Panc1 (cell line): ENCODE data around the gene CREB5. TPM values are rescaled to one million over a fixed set of nuclear protein-coding genes. Genes with fewer than 3 reads are reported as not detected.

ENCODE experiments used
- ATAC-seq: fragments of 200-7000 bp; cut with Tn5 transposase; 2 replicates; pipeline ENCODE4 v1.9.1; 2020; ENCODE audit warnings: mild to moderate bottlenecking, moderate library complexity
- BruUV-seq: library from RNA; stranded (reverse); fragments of 400-500 nt; replicated peaks from 2 replicates; lab custom pipeline; 2021; lab: Mats Ljungman, UMichigan
- CTCF ChIA-PET: fragments of 300-600 bp; sonication (Branson Sonifier 250); formaldehyde crosslinking; loops from one replicate; lab custom pipeline; 2022; ENCODE audit warnings: antibody characterized with exemption; lab: Charles Lee
- POLR2A ChIA-PET: fragments of 300-600 bp; sonication (Branson Sonifier 250); formaldehyde crosslinking; loops from one replicate; lab custom pipeline; 2022; ENCODE audit warnings: antibody characterized with exemption; lab: Charles Lee
- DNase-seq: peaks from one replicate; pipeline ENCODE4 v3.0.0-alpha.2; 2010; ENCODE audit warnings: low read depth, low spot score
- H3K27ac ChIP-seq: 2 replicates; pipeline ENCODE4 v1.5.1; 2011; ENCODE audit warnings: mild to moderate bottlenecking, low read length, inconsistent platforms
- H3K27me3 ChIP-seq: fragments of 200-500 bp; sonication (Bioruptor generic); 2 replicates; pipeline ENCODE4 v1.6.0; 2014; ENCODE audit warnings: low read length, inconsistent platforms; ENCODE audit not compliant: control insufficient read depth, insufficient read depth
- H3K36me3 ChIP-seq: fragments of 200-500 bp; sonication (Bioruptor generic); 2 replicates; pipeline ENCODE4 v1.5.1; 2014; ENCODE audit warnings: inconsistent platforms, mild to moderate bottlenecking, low read length, moderate library complexity; ENCODE audit not compliant: control insufficient read depth, insufficient read depth
- H3K4me1 ChIP-seq: 2 replicates; pipeline ENCODE4 v1.5.1; 2011; ENCODE audit warnings: inconsistent platforms, mild to moderate bottlenecking, low read length, moderate library complexity; ENCODE audit not compliant: control insufficient read depth, insufficient read depth
- H3K4me3 ChIP-seq, 2 experiments: 2 replicates each; pipeline ENCODE4 v1.5.1; 2011 to 2012; ENCODE audit warnings: low read depth in 2 of 2, low read length in 2 of 2, mild to moderate bottlenecking in 2 of 2, inconsistent platforms in 1 of 2, moderate library complexity in 1 of 2
- H3K9me3 ChIP-seq: fragments of 200-500 bp; sonication (Bioruptor generic); 2 replicates; pipeline ENCODE4 v1.5.1; 2014; ENCODE audit warnings: low read depth, mild to moderate bottlenecking, inconsistent platforms, low read length, moderate library complexity; ENCODE audit not compliant: control insufficient read depth, insufficient read depth
- CTCF ChIP-seq: fragments of 450-650 bp; IDR thresholded peaks from 2 replicates; pipeline ENCODE4 v1.5.1; 2017; ENCODE audit warnings: mild to moderate bottlenecking
- POLR2AphosphoS5 ChIP-seq: IDR thresholded peaks from 2 replicates; pipeline ENCODE4 v1.6.1; 2012; ENCODE audit warnings: mild to moderate bottlenecking, low read depth, low read length, moderate library complexity
- REST ChIP-seq, 2 experiments: IDR thresholded peaks; 2 replicates each; pipeline ENCODE4 v1.6.1; 2011 to 2012; ENCODE audit warnings: low read depth in 2 of 2, control low read depth in 1 of 2, low read length in 1 of 2, mild to moderate bottlenecking in 1 of 2, moderate library complexity in 1 of 2; ENCODE audit not compliant: insufficient read depth in 1 of 2
- SIN3A ChIP-seq: IDR thresholded peaks from 2 replicates; pipeline ENCODE4 v1.6.1; 2012; ENCODE audit warnings: low read depth, mild to moderate bottlenecking, low read length, moderate library complexity, borderline replicate concordance; ENCODE audit not compliant: insufficient read depth
- TCF7L2 ChIP-seq: IDR thresholded peaks from 2 replicates; pipeline ENCODE4 v1.6.1; 2011; ENCODE audit warnings: mild to moderate bottlenecking, low read depth, low read length, inconsistent platforms
- in situ Hi-C: cut with HindIII; loops from 2 replicates; pipeline ENCODE4 v1.10.0; 2016; ENCODE audit warnings: low sequenced_read_pairs, low pct_unique_long_range_greater_than_20kb
- intact Hi-C: fragments of 100-400 bp; cut with micrococcal nuclease; formaldehyde crosslinking; loops from one replicate; pipeline ENCODE4 v1.10.0; 2022; ENCODE audit not compliant: unreplicated experiment
- total RNA-seq: library from RNA; stranded (reverse); gene quantifications from one replicate; pipeline ENCODE4 v1.2.1, GENCODE V29; 2021; ENCODE audit not compliant: unreplicated experiment

CREB5 gene
- total RNA-seq, 1 experiment from 2014 or later: 3.1 TPM

DNA sequence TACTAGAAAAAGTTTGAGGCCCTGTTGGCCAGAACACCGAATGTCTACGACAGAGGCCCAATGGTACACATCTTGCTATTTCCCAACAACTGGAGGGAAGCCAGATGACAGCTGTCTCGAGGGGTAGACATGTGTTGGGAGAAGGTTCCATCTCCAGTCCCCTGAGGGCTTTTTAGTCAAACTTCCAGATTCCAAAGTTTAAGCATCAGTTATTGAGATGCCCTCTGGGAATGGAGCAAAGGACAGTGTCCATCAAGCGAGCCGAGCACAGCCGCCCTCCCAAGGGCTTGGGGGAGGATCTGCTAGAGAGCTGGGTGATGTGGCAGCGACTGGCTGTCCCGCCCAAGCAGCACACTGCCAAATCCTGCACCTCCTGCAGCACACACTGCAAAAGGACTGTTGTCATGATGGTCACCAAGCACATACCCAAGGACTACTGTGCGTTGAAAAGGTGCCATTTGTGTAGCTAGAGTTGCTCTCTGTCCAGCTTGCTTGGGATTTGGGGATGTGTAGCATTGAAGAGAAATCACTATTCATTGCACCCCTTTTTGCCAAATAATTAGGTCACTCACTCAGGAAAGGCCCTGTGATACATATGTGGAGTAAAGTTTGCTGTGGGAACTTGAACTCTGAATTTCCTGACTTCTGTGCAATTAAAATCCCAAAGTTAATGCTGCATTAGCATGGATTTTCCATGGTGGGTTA lies 381.2 kb downstream of the CREB5 start:
- no peak for DNase-seq
- Histone ChIP-seq H3K4me3 (no peak overlapping the region), H3K9me3 (no peaks in the 10 kb centered on the region), H3K36me3 (no peaks in the 10 kb centered on the region), H3K4me1 (no peaks in the 10 kb centered on the region), H3K27me3 (no peaks in the 10 kb centered on the region), H3K27ac (no peak overlapping the region)
- TF ChIP-seq TCF7L2: no peak
- no peak for TF ChIP-seq SIN3A
- no peak for TF ChIP-seq REST (IDR thresholded peaks at IDR 0.05; ENCODE audit: insufficient read depth in 1 of 2, low read depth in 2 of 2, low read length in 1 of 2)
- TF ChIP-seq CTCF: no peak
- TF ChIP-seq POLR2AphosphoS5: no peak
- no TSS peak for BruUV-seq
- intact Hi-C loops (no loop called here), in situ Hi-C loops (no loop called here)
- ChIA-PET CTCF (no interaction called here), POLR2A (no interaction called here)
- no peak for ATAC-seq

DNA sequence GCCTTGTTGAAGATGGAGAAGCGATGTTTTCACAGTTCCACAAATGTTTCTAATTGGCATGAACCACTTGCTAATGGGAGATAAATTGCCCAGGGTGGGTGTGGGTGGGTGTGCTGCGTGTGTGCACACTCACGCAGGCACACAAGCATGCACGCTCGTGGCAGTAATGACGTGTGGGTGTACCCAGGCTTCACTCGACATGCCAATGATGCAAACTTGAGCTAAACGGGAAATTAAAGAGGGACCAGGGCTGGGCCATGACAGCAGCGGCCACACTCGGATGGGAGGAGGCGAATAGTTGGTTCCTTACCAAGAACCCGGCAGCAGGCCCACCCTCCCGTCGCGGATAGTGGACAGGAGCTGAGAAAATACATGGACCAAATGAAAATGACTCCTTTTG lies 386.0 kb downstream of the CREB5 start:
- POLR2A ChIA-PET: no interaction called here
- CTCF ChIA-PET: no interaction called here
- intact Hi-C loops: no loop called here
- ATAC-seq (no peak), DNase-seq (no peak)
- Histone ChIP-seq H3K27ac (no peak overlapping the region), H3K27me3 (no peaks in the 10 kb centered on the region), H3K36me3 (no peaks in the 10 kb centered on the region; the same call in 1 of the 2 replicates), H3K9me3 (no peaks in the 10 kb centered on the region), H3K4me1 (no peaks in the 10 kb centered on the region), H3K4me3 (no peak overlapping the region)
- no peak for TF ChIP-seq POLR2AphosphoS5
- no peak for TF ChIP-seq REST (IDR thresholded peaks at IDR 0.05; ENCODE audit: insufficient read depth in 1 of 2, low read depth in 2 of 2, low read length in 1 of 2)
- TF ChIP-seq TCF7L2: no peak
- TF ChIP-seq CTCF: no peak
- TF ChIP-seq SIN3A: no peak
- in situ Hi-C loops: no loop called here
- no TSS peak for BruUV-seq
